ENCODE measurements around the gene MIDN. TPM values are rescaled to one million over a fixed set of nuclear protein-coding genes. Genes with fewer than 3 reads are reported as not detected.
A peak's percentile ranks its signal among the peaks of the same experiment; 100 is the strongest.

Gene MIDN
- total RNA-seq, 2 donors from 2014 or later, result 80.1 to 124 TPM

GRCh38 chr19:1214299-1214861 is 34.0 kb upstream of the MIDN start:
- no peaks in the 10 kb centered on the region for H3K36me3 ChIP-seq
- no peaks in the 10 kb centered on the region for H3K27me3 ChIP-seq (replicated peaks; ENCODE audit: insufficient read depth)
- H3K27ac ChIP-seq, result peak overlapping the region; percentile 96 to 97
- H3K4me1 ChIP-seq (ENCODE audit: control insufficient read depth in 1 of 2, low read depth in 2 of 2), result peaks cover 52 to 72% of the 10 kb centered on the region in 2 donors
- DNase-seq (ENCODE audit: low spot score) (no peak), ATAC-seq (ENCODE audit: insufficient number of reproducible peaks, low FRiP score, low read depth) (peak; percentile 9)
- TF ChIP-seq CTCF (IDR thresholded peaks at IDR 0.05), result no peak
- H3K9me3 ChIP-seq, result no peaks in the 10 kb centered on the region
- H3K4me3 ChIP-seq, result peak overlapping the region; percentile 56

GRCh38 chr19:1214862-1215731 is 33.3 kb upstream of the MIDN start:
- no peak for DNase-seq (ENCODE audit: low spot score)

GRCh38 chr19:1216756-1217155 is 31.6 kb upstream of the MIDN start:
- H3K4me1 ChIP-seq (ENCODE audit: control insufficient read depth in 1 of 2, low read depth in 2 of 2), result peaks cover 47 to 80% of the 10 kb centered on the region in 2 donors

More at GRCh38 chr19:1214862-1215731, 33.3 kb upstream of the MIDN start:
- H3K4me3 ChIP-seq, result peak overlapping the region; percentile 56
- H3K27ac ChIP-seq, result peak overlapping the region; percentile 96 to 97
- H3K9me3 ChIP-seq, result no peaks in the 10 kb centered on the region
- H3K36me3 ChIP-seq, result no peaks in the 10 kb centered on the region
- TF ChIP-seq CTCF (IDR thresholded peaks at IDR 0.05), result no peak
- peaks cover 47 to 70% of the 10 kb centered on the region in 2 donors for H3K4me1 ChIP-seq (ENCODE audit: control insufficient read depth in 1 of 2, low read depth in 2 of 2)
- ATAC-seq (ENCODE audit: insufficient number of reproducible peaks, low FRiP score, low read depth), result peak; percentile 55
- H3K27me3 ChIP-seq (replicated peaks; ENCODE audit: insufficient read depth), result no peaks in the 10 kb centered on the region

GRCh38 chr19:1217366-1217765 is 31.0 kb upstream of the MIDN start:
- H3K27ac ChIP-seq, result peak overlapping the region; percentile 96 to 97
- no peak overlapping the region for H3K4me3 ChIP-seq
- H3K4me1 ChIP-seq (ENCODE audit: control insufficient read depth in 1 of 2, low read depth in 2 of 2), result peaks cover 48 to 85% of the 10 kb centered on the region in 2 donors
- no peak for TF ChIP-seq CTCF (IDR thresholded peaks at IDR 0.05)
- no peaks in the 10 kb centered on the region for H3K27me3 ChIP-seq (replicated peaks; ENCODE audit: insufficient read depth)
- ATAC-seq (ENCODE audit: insufficient number of reproducible peaks, low FRiP score, low read depth) (no peak), DNase-seq (ENCODE audit: low spot score) (no peak)
- H3K36me3 ChIP-seq, result peaks cover 16% of the 10 kb centered on the region
- no peaks in the 10 kb centered on the region for H3K9me3 ChIP-seq

More at GRCh38 chr19:1216756-1217155, 31.6 kb upstream of the MIDN start:
- H3K9me3 ChIP-seq, result no peaks in the 10 kb centered on the region
- H3K27me3 ChIP-seq (replicated peaks; ENCODE audit: insufficient read depth), result no peaks in the 10 kb centered on the region
- H3K27ac ChIP-seq, result peak overlapping the region; percentile 96 to 97
- no peak for ATAC-seq (ENCODE audit: insufficient number of reproducible peaks, low FRiP score, low read depth)
- peaks cover 15% of the 10 kb centered on the region for H3K36me3 ChIP-seq
- no peak for DNase-seq (ENCODE audit: low spot score)
- no peak for TF ChIP-seq CTCF (IDR thresholded peaks at IDR 0.05)
- H3K4me3 ChIP-seq, result no peak overlapping the region

Measured in thoracic aorta (tissue), 2 donors.